Prostate gland (tissue), 2 donors: ENCODE measurements around the gene MPPED1. TPM values are rescaled to one million over a fixed set of nuclear protein-coding genes. Genes with fewer than 3 reads are reported as not detected.

Experiments used
- DNase-seq: peaks from one replicate; pipeline ENCODE4 v3.0.0-alpha.2; 2019; ENCODE audit warnings: low spot score
- H3K27ac ChIP-seq, 2 donors: fragments of 200-600 bp; sonication (generic); 2 replicates each; pipeline ENCODE4 v1.5.1; 2017 to 2019
- H3K27me3 ChIP-seq: fragments of 200-600 bp; sonication (generic); replicated peaks from 2 replicates; pipeline ENCODE4 v1.5.1; 2019; ENCODE audit not compliant: insufficient read depth
- H3K36me3 ChIP-seq, 2 donors: fragments of 200-600 bp; sonication (generic); 1 replicate in 1 of 2; 2 replicates in 1 of 2; pipeline versions ENCODE4 v1.5.1 to v1.8.1; 2017 to 2019
- H3K4me1 ChIP-seq: fragments of 200-600 bp; sonication (generic); replicated peaks from 2 replicates; pipeline ENCODE4 v1.5.1; 2019
- H3K4me3 ChIP-seq, 2 donors: fragments of 200-600 bp; sonication (generic); 2 replicates each; pipeline ENCODE4 v1.5.1; 2017 to 2019
- H3K9me3 ChIP-seq: fragments of 200-600 bp; sonication (generic); 2 replicates; pipeline ENCODE4 v1.5.1; 2017
- CTCF ChIP-seq, 4 experiments: fragments of 200-600 bp in 2 of 4; fragments of 450-650 bp in 2 of 4; sonication (generic) in 2 of 4; IDR thresholded peaks; 1 replicate in 3 of 4; 2 replicates in 1 of 4; pipeline ENCODE4 v1.5.1; 2016 to 2019; ENCODE audit warnings: antibody characterized with exemption in 4 of 4, mild to moderate bottlenecking in 2 of 4, moderate library complexity in 2 of 4
- POLR2A ChIP-seq: fragments of 450-650 bp; IDR thresholded peaks from one replicate; pipeline ENCODE4 v1.6.1; 2016; ENCODE audit warnings: antibody characterized with exemption, mild to moderate bottlenecking
- POLR2AphosphoS5 ChIP-seq: sonication (generic); formaldehyde crosslinking; IDR thresholded peaks from one replicate; pipeline ENCODE4 v1.6.1; 2017; ENCODE audit warnings: antibody characterized with exemption
- WGBS: methylation state at CpG from one replicate; pipeline ENCODE4 v1.1.5; 2018; 5-methylcytosine and 5-hydroxymethylcytosine counted together
- intact Hi-C: fragments of 100-400 bp; cut with DNase I; formaldehyde crosslinking; loops from one replicate; pipeline ENCODE4 v1.14.2; 2022
- total RNA-seq, 2 donors: library from RNA; depleted of rRNA; stranded (reverse); fragments of >200 nt; gene quantifications; one replicate each; pipeline ENCODE4 v1.1.0, GENCODE V29; 2016

MPPED1 gene
- total RNA-seq, 2 donors from 2014 or later, result 0.77 to 6.4 TPM

- TF ChIP-seq POLR2AphosphoS5 (no peak), CTCF (IDR thresholded peaks at IDR 0.05) (no peak), POLR2A (no peak)
- DNase-seq, result no peak
- WGBS, result 88% methylated on average over 23 of the region's 23 CpGs
Observed at GRCh38 chr22:43542681-43543521, 131.1 kb downstream of the MPPED1 start.

GRCh38 chr22:43543522-43544288 lies 131.9 kb downstream of the MPPED1 start:
- intact Hi-C loops, result no loop called here
- DNase-seq, result no peak

More at GRCh38 chr22:43542681-43543521, 131.1 kb downstream of the MPPED1 start:
- intact Hi-C loops, result no loop called here
- H3K4me1 ChIP-seq, result no peaks in the 10 kb centered on the region
- H3K36me3 ChIP-seq, result no peaks in the 10 kb centered on the region
- H3K27me3 ChIP-seq, result no peaks in the 10 kb centered on the region
- H3K9me3 ChIP-seq, result no peaks in the 10 kb centered on the region
- no peak overlapping the region for H3K4me3 ChIP-seq
- no peak overlapping the region for H3K27ac ChIP-seq

GRCh38 chr22:43544289-43544673 lies 132.5 kb downstream of the MPPED1 start:
- Histone ChIP-seq H3K4me3 (no peak overlapping the region), H3K4me1 (no peaks in the 10 kb centered on the region), H3K9me3 (no peaks in the 10 kb centered on the region), H3K36me3 (no peaks in the 10 kb centered on the region), H3K27ac (no peak overlapping the region), H3K27me3 (no peaks in the 10 kb centered on the region)
- 82% methylated on average over 4 of the region's 4 CpGs for WGBS
- DNase-seq, result no peak
- intact Hi-C loops, result no loop called here
- TF ChIP-seq CTCF (IDR thresholded peaks at IDR 0.05) (no peak), POLR2AphosphoS5 (no peak), POLR2A (no peak)

More at GRCh38 chr22:43543522-43544288, 131.9 kb downstream of the MPPED1 start:
- H3K36me3 ChIP-seq, result no peaks in the 10 kb centered on the region
- H3K4me3 ChIP-seq, result no peak overlapping the region
- H3K9me3 ChIP-seq, result no peaks in the 10 kb centered on the region
- no peaks in the 10 kb centered on the region for H3K27me3 ChIP-seq
- TF ChIP-seq POLR2A (no peak), CTCF (IDR thresholded peaks at IDR 0.05) (no peak), POLR2AphosphoS5 (no peak)
- WGBS, result 83% methylated on average over 11 of the region's 12 CpGs
- no peak overlapping the region for H3K27ac ChIP-seq
- no peaks in the 10 kb centered on the region for H3K4me1 ChIP-seq

GRCh38 chr22:43546186-43546585 lies 134.4 kb downstream of the MPPED1 start:
- intact Hi-C loops, result no loop called here
- TF ChIP-seq POLR2AphosphoS5, result no peak
- no peak for TF ChIP-seq CTCF (IDR thresholded peaks at IDR 0.05)
- no peak for TF ChIP-seq POLR2A
- Histone ChIP-seq H3K9me3 (no peaks in the 10 kb centered on the region), H3K4me3 (no peak overlapping the region), H3K27me3 (no peaks in the 10 kb centered on the region), H3K36me3 (no peaks in the 10 kb centered on the region), H3K27ac (no peak overlapping the region), H3K4me1 (no peaks in the 10 kb centered on the region)
- WGBS, result 90% methylated on average over 5 of the region's 5 CpGs
- no peak for DNase-seq
